Measurements from ENCODE around the gene LHPP.

DNA sequence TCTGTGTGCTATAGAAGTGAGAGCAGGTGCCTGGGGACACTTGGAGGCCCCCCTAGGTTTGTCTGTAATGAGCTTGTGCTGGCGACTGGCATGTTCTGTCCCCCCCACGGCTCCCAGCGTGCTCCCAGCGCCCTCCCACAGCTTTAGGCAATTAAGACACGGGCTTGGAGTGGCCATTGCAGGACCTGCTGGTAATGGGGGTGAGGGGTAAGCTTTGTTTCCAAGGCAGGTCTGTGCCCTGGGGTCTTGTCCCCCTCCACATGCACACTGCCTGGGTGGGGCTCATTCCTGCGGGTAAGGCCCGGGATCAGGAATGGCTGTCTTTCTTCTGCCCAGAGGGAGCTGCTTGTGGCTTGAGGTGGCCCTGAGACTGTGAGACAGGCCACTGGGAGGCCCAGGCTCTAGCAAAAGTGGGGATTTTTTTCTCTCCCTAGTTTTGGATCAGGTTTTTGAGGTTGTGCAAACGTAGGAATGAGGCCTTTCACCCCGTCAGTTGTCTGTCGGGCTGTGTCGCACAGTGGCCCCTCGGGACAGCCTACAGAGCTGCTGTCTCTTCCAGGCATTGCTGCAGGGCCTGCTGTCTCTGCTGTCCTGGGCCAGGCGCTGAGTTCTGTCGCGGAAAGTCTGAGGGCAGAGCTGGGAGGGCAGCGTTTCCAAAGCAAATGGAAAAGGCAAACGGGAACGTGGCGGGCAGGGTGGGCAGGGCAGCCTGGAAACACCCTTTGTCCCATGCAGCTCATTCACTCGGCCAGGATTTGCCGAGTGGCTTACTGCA lies 107.4 kb downstream of the LHPP start:
- TF ChIP-seq POLR2A (IDR thresholded peaks at IDR 0.05; ENCODE audit: low read depth, low read length): no peak
- TF ChIP-seq, protein P1, sequence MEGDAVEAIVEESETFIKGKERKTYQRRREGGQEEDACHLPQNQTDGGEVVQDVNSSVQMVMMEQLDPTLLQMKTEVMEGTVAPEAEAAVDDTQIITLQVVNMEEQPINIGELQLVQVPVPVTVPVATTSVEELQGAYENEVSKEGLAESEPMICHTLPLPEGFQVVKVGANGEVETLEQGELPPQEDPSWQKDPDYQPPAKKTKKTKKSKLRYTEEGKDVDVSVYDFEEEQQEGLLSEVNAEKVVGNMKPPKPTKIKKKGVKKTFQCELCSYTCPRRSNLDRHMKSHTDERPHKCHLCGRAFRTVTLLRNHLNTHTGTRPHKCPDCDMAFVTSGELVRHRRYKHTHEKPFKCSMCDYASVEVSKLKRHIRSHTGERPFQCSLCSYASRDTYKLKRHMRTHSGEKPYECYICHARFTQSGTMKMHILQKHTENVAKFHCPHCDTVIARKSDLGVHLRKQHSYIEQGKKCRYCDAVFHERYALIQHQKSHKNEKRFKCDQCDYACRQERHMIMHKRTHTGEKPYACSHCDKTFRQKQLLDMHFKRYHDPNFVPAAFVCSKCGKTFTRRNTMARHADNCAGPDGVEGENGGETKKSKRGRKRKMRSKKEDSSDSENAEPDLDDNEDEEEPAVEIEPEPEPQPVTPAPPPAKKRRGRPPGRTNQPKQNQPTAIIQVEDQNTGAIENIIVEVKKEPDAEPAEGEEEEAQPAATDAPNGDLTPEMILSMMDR (IDR thresholded peaks at IDR 0.05 in 2 of 3, conservative IDR thresholded peaks at IDR 0.05 in 1 of 3; ENCODE audit: control insufficient read depth in 2 of 3, extremely low read depth in 1 of 3, insufficient read depth in 1 of 3, low read depth in 3 of 3, low read length in 3 of 3): no peak
